ENCODE measurements around the gene NHS.

NHS gene

DNA sequence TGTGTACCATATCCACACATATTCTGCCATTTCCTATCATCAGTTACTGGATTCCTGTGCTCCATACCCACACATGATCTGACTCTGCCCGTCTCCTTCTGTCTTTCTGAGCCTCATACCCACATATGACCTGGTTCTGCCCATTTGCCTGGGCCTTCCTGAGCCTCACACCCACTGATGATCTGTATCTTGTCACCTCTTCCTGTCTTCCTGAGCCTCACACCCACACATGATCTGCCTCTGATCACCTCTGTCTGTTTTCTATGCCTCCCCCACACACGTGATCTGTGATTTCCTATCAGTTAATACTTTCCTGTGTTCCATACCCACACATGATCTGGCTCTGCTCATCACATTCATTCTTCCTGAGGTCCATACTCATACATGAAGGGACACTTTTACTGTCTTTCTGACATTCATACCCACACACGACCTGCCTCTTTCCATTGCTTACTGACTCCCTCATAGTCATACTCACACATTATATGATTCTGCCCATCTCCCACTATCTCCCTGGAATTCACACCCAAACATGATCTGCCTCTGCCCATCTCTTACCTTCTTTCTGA, 394.8 kb downstream of the NHS start:
- no peak for DNase-seq (ENCODE audit: low read depth in 1 of 2, low spot score in 1 of 2)
- H3K27ac ChIP-seq (replicated peaks) = no peak overlapping the region
- no peak overlapping the region for H3K4me3 ChIP-seq (replicated peaks; ENCODE audit: insufficient read depth, low read length)
- TF ChIP-seq SPI1 (IDR thresholded peaks at IDR 0.05; ENCODE audit: borderline replicate concordance, low read depth) (no peak), REST (IDR thresholded peaks at IDR 0.05; ENCODE audit: insufficient replicate concordance, low read depth) (no peak), GABPA (IDR thresholded peaks at IDR 0.05; ENCODE audit: low read depth) (no peak), POLR2AphosphoS5 (IDR thresholded peaks at IDR 0.05; ENCODE audit: low read depth) (no peak)
- H3K27me3 ChIP-seq (ENCODE audit: insufficient read depth, poor library complexity, severe bottlenecking) = no peaks in the 10 kb centered on the region

- TF ChIP-seq GABPA (IDR thresholded peaks at IDR 0.05; ENCODE audit: low read depth) = no peak
- TF ChIP-seq, protein P1, sequence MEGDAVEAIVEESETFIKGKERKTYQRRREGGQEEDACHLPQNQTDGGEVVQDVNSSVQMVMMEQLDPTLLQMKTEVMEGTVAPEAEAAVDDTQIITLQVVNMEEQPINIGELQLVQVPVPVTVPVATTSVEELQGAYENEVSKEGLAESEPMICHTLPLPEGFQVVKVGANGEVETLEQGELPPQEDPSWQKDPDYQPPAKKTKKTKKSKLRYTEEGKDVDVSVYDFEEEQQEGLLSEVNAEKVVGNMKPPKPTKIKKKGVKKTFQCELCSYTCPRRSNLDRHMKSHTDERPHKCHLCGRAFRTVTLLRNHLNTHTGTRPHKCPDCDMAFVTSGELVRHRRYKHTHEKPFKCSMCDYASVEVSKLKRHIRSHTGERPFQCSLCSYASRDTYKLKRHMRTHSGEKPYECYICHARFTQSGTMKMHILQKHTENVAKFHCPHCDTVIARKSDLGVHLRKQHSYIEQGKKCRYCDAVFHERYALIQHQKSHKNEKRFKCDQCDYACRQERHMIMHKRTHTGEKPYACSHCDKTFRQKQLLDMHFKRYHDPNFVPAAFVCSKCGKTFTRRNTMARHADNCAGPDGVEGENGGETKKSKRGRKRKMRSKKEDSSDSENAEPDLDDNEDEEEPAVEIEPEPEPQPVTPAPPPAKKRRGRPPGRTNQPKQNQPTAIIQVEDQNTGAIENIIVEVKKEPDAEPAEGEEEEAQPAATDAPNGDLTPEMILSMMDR (IDR thresholded peaks at IDR 0.05; ENCODE audit: insufficient read depth, low read length) = no peak
- TF ChIP-seq REST (IDR thresholded peaks at IDR 0.05; ENCODE audit: insufficient replicate concordance, low read depth) = no peak
- no peak for TF ChIP-seq SPI1 (IDR thresholded peaks at IDR 0.05; ENCODE audit: borderline replicate concordance, low read depth)
- TF ChIP-seq POLR2AphosphoS5 (IDR thresholded peaks at IDR 0.05; ENCODE audit: low read depth) = no peak
- Histone ChIP-seq H3K4me3 (replicated peaks; ENCODE audit: insufficient read depth, low read length) (no peak overlapping the region), H3K27ac (replicated peaks) (no peak overlapping the region), H3K27me3 (ENCODE audit: insufficient read depth, poor library complexity, severe bottlenecking) (no peaks in the 10 kb centered on the region)
- no peak for DNase-seq (ENCODE audit: low read depth in 1 of 2, low spot score in 1 of 2)
These were observed 398.3 kb downstream of the NHS start for GRCh38 chrX:17773221-17773876.

DNA sequence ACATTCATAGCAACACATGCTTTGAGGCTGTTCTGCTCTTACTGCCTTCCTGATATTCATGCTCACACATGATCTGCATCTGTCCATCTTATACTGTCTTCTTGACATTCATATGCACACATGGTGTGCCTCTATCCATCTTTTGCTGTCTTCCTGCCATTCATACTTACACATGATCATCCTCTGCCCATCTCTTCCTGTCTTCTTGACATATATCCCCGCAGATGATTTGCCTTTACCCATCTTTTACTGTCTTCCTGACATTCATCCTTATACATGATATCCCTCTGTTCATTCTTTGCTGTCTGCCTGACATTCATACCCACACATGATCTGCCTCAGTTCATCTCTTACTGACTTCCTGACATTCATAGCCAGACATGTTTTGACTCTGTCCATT, 399.1 kb downstream of the NHS start:
- H3K4me3 ChIP-seq (replicated peaks; ENCODE audit: insufficient read depth, low read length) = no peak overlapping the region
- DNase-seq (ENCODE audit: low read depth in 1 of 2, low spot score in 1 of 2) = no peak
- H3K27ac ChIP-seq (replicated peaks) = no peak overlapping the region
- TF ChIP-seq, protein P1 (IDR thresholded peaks at IDR 0.05; ENCODE audit: insufficient read depth, low read length) = no peak
- TF ChIP-seq POLR2AphosphoS5 (IDR thresholded peaks at IDR 0.05; ENCODE audit: low read depth) (no peak), SPI1 (IDR thresholded peaks at IDR 0.05; ENCODE audit: borderline replicate concordance, low read depth) (no peak), REST (IDR thresholded peaks at IDR 0.05; ENCODE audit: insufficient replicate concordance, low read depth) (no peak), GABPA (IDR thresholded peaks at IDR 0.05; ENCODE audit: low read depth) (no peak)
- H3K27me3 ChIP-seq (ENCODE audit: insufficient read depth, poor library complexity, severe bottlenecking) = no peaks in the 10 kb centered on the region
